Inflammatory macrophage (primary cell): Measurements from ENCODE around the gene SCART1.
"Not testable (repeated sequence)": the region's sequence is repeated elsewhere in the genome, so short reads cannot be mapped to it uniquely, and the experiment has no call there.

Experiments used
- DNase-seq, 2 donors: peaks; one replicate each; pipeline ENCODE4 v3.0.0-alpha.2; 2020 to 2022
- total RNA-seq, 18 experiments: gene quantifications; one replicate each; lab custom pipeline; 2026; ENCODE audit warnings: mixed read lengths in 6 of 18, inconsistent platforms in 2 of 18; lab: John Stamatoyannopoulos, UW

SCART1 gene
- 0 to 1.1 (median 0.16) reads per million in 18 experiments for total RNA-seq

DNA sequence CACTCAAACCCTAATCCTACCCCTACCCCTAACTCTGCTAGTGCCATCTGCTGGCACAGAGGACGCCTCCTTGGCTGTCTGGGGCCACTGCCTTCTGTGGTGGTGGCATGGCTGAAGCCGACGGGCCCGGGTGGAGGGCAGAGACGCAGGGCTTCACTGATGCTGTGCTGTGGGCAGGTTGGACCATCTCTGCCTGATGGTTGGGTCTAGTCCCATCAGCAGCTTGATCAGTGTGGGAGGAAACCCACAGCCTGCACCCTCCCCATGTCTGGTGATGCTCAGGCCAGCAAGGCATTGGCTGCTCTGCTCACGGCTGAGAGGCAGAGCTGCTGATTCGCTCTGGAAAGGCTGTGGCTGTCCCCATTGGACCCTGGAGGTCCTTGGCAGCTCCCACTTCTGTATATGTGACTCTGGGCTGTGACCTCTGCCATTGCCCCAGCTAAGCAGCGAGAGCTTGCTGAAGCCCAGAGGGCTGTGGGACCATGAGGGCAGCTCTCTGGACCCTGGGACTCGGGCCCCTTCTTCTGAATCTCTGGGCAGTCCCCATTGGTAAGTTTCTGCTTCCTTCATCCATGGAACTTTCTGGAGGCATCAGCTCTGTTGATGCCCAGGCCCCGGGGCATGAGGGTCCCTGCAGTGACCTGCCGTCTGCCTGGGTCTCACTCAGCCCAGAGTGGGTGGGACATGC, at the start of gene SCART1:
Gene SCART1 (plus strand): TSS at position 430 of the 688 bp plus-strand sequence. CDS start 53 bp downstream, at position 483.
- no peak for DNase-seq

DNA sequence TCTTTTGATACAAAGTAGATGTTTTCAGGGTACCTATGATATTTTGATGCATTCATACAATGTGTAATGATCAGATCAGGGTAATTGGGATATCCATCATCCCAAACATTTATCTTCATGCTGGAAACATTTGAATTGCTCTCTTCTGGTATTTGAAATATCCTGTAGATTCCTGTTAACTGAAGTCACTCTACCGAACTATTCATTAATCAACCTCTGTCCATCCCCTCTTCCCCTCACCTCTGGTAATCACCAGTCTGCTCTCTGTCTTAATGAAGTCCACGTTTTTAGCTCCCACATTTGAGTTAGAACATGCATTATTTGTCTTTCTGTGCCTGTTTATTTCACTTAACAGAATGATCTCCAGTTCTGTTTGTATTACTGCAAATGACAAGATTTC, 48.5 kb upstream of the SCART1 start:
- no peak for DNase-seq

DNA sequence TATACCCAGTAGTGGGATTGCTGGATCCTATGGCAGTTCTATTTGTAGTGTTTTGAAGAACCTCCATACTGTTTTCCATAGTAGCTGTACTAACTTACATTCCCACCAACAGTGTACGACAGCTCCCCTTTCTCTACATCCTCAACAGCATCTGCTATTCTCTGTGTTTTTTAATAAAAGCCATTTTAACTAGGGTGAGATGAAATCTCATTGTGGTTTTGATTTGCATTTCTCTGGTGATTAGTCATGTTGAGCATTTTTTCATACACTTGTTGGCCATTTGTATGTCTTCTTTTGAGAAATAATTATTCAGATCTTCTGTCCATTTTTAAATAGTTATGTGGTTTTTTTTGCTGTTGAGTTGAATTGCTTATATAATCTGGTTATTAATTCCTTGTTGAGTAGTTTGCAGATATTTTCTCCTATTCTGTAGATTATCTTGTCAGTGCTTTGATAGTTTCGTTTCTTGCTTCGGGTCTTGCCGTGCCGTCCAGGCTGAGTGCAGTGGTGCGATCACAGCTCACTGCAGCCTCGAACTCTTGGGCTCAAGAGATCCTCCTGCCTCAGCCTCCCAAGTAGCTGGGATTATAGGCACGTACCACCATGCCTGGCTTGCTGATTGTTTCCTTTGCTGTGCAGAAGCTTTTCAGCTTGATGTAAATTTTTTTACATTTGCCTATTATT, 47.8 kb upstream of the SCART1 start:
- no peak for DNase-seq

DNA sequence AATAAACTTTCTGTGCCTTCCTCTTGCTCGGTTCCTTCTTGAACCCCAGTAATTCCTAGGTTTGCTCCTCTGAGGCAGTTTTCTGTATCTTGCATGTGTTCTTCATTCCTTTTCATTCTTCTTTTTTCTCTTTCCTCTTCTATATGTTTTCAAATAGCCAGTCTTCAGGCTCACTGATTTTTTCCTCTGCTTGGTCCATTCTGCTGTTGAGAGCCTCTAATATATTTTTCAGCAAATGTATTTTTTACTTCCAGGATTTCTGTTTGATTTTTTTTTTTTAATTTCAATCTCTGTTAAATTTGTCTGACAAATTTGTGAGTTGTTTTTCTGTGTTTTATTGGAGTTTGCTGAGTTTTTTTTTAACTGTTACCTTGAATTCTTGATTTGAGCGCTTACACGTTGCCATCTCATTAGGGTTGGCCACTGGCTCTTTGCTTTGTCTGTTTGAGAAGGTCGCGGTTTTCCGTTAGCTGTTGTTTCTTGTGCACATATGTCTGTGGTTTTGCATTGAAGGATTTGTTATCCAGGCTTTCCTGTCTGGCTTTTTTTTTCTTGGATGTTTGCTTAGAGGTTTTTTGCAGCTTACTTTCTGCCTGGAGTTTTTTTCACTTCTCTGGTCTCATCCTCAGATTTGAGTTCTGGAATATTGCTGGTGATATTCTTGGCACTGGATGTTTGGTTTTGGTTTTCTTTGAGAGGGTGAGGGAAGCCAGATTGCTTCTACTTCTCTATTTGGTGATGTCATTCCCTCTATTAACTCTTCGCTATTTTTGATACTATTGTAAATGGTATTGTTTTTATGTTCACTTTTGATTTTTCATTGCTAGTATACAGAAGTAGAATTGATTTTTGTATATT, 42.0 kb upstream of the SCART1 start:
- DNase-seq, result no peak

DNA sequence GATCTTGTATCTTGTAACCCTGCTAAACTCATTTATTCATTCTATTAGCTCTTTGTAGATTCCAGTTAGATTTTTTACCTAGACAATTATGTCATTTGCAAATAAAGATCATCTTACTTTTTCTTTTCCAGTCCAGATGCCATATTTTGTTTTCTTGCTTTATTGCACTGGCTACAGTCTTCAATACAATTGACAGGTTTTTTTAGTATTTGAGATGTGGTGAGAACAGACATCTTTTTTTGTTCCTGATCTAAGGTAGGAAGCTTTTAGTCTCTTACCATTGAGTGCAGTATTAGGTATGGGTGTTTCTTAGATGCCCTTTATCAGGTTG, 41.4 kb upstream of the SCART1 start:
- DNase-seq, result no peak

DNA sequence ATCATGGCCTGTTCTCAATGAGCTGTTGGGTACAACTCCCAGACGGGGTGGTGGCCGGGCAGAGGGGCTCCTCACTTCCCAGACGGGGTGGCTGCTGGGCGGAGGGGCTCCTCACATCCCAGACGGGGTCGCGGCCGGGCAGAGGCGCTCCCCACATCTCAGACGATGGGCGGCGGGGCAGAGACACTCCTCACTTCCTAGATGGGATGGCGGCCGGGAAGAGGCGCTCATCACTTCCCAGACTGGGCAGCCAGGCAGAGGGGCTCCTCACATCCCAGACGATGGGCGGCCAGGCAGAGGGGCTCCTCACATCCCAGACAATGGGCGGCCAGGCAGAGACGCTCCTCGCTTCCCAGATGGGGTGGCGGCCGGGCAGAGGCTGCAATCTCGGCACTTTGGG, 39.3 kb upstream of the SCART1 start:
- DNase-seq, result not testable (repeated sequence)

DNA sequence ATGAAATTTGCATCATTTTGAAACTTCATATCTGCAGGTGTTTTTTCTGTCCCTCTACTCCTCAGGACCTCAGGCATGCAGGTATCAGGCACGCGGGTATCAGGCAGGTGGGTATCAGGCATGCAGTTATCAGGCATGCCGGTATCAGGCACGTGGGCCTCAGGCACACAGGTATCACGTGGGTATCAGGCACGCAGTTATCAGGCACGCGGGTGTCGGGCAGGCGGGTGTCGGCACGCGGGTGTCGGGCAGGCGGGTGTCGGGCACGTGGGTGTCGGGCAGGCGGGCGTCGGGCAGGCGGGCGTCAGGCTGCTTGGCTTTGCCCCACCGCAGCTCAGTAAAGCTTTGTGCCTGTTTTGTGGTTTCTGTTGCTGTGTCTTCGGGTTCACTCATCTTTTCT, 38.0 kb upstream of the SCART1 start:
- DNase-seq, result no peak

DNA sequence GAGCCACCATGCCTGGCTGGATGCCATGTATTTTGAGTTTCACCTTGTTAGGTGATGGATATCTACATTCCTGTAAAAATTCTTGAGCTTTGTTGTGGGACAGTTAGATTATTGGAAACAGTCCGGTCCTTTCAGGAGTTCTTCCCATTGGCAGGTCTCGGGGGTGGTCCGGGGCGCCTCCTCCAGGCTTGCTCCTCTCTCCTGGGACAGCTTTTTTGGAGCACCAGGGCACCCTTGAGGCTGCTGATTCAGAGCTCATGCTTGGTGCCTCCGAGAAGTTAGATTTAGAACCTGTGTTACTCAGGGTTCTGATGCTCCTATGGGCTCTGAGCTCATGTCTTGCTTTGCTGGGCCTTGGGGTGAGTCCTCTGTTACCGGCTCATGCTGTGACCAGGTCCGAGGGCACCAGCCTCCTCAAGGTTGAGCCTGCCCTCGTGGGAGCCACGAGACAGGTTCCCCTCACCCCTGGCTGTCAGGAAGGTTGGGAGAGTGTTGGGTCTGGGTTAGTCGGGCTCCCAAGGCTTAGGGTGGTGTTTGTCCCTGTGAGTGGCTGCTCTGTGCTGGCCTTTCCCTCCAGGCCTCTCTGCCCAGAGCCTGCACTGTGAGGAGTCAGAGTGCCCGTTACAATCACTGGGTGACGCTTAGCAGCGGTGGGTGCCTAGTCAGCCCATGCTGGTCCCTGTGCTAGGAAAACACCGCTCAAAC, 35.3 kb upstream of the SCART1 start:
- no peak for DNase-seq

DNA sequence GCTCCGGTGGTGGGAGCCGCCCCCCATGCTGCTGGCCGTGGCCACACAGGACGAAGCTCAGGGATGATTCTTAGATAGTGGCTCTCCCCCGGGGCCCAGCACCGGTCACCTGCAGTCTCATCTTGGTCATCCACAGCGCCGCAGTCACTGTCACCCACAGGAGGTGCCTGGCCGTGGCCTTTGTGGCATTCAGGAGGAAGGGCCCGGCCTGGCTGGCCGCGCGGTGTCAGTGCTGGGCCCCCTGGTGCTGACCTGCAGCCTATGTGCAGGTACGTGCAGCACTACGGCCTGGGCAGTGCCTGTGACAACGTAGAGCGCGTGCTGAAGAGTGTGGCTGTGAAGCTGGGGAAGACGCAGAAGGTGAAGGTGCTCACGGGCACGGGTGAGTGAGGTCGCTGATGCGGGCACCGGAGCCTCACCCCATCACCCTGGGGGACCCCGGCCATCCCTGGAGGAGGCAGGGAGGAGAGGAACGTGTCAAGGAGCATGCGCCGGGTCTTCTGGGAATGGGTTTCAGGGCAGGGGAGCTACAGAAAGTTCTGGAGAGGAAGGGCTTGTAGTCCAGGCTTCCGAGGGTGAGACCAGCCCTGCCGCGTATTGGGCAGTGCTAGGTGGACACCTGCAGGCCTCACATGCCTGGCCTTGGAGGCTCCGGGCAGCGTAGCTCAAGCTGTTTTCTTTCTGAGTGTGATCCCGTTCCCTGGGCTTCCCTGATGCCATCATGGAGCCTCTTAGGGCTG, 34.4 kb upstream of the SCART1 start:
- no peak for DNase-seq

DNA sequence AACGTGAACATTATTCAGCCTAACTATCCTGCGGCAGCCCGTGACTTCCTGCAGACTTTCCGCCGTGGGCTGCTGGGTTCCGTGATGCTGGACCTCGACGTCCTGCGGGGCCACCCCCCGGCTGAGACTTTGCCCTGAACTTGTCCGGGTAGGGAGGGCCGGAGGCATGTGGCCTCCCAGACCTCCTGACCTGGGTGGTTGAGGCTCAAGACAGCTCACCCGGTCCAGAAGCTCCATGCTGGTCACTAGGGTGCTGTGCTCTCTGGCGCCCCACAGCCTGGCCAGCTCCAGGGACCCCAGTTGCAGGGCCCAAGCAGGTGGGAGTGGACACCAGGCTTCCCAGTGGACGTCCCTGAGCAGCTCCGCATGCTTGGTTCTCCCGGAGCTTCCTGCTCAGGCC, 33.7 kb upstream of the SCART1 start:
- DNase-seq, result no peak

DNA sequence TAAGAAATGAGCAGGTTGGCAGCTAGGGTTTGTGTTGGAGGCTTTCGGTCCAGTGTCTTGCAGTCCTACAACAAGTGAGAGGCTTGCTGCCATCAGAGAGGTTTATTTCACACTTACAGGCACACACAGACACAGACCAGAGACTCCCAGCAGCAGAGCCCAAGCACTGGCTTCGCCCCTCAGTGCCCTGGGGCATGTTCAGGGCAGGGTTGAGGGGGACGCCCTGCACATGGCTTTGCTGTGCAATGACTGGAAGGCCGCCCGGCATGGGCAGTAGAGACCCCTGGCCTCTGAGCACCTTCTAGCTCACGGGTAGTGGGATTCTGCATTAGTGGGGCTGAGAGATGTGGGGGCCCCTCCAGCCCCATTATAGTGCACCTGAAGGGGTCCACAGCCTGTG, 33.2 kb upstream of the SCART1 start:
- no peak for DNase-seq

DNA sequence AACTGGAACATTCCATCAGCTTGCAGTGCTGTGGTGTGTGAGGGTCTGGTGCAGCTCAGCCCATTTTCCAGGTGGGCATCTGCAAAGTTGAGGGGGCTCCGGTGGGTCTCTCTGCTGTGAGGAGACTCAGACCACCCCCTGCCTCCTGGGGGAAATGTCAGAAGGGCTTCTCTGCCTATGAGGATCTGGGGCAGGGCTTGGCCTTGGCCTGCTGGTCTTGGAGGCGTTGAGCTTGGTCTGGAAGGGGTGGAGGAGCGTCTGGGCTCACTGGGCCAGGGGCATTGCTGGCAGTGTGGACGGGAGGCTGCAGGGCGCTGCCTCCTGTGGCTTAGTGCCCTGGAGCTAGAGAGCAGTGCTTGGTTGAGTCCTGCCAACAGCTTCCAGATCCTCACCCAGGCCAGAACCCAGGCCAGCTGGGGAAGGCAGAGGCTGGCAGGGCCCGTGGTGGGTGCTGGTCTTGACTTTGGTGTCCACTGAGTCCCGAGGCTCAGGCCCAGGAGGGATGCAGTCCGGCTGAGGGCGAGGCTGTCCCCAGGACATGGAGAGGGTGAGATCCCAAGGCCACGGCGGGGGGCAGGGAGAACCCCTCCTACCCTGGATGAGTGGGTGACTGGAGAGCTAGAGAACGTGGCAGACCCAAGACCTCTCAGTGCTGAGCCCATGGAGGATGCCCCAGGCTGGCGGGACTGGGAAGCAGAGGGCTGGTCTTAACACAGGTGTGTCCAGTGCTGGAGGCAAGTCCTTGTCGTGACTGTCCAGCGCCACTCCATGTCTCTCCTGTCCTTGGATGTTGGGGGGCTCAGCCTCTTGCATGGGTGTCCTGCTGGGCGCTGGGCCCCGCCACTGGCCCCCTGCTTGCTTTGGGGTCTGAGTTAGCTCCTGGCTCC, 32.2 kb upstream of the SCART1 start:
- DNase-seq, result no peak

DNA sequence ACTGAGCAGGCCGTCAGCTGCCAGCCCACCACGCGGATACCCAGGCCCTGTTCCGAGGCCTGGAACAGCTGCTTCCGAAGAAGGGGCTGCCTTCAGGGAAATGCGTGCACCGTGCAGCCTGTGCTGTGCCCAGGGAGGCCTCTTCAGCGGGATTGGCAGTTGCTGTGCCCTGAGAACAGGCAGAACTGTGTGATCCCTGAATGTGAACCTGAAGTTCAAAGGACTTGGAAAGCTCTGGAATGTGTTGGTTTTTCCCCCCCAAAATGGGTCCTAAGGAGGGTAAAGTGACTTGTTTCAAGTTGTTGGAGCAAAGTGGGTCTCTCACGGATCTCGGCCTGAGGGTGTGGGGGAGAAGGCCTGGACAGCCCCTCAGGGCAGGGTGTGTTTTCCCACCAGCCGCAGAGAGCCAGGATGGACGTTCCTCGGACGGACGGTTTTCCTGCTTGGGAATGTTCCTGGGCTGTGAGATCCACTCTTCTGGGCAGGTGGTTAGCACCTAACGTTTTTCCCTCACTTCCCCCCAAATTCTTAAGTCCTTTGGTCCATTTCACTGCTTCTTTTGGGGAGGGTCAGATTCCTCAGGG, 31.4 kb upstream of the SCART1 start:
- no peak for DNase-seq

DNA sequence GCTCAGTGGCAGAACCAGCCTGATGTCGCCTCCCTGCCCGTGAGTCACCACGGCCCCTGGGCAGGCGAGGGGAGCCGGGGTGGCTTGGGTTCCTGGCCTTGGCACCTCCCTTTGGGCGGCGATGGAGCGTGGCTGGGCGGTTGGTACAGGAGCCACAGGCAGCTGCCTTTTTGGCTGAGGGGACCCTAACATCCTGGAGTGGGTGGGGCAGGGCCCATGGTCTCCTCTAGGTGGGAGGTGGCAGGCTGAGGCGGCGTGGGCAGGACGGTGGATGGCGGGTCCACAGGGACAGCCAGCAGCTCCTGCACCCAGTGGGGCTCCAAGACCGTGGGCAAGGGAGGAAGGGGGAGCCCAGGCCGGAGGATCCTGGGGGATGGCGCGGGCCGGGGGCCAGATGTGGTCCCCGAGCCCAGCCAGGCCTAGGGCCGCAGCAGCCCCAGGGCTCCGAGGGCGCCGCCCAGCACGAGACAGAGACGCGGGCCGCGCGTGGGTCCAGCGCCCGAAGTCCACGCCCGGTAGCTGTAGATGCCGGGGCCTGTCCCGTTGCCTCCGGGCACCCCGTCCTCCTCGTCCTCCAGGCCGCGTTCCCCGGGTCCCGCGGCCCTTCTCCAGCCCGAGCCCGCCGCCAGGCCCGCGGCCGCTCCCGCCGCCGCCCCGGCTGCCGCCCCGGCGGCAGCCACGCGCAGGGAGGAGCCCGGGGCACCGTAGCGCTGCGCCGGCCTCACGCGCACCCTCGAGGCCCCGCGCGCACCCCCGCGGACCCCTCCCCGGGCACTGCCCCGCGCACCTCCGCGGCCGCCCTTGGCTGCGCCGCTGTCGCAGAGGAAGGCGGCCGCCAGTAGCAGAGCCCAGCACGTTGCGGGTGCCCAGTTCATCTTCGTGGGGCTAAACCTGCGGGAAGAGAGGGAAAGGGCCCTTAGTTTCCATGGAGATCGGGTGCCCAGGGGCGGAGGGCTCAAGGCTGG, 30.7 kb upstream of the SCART1 start:
- DNase-seq, result no peak

DNA sequence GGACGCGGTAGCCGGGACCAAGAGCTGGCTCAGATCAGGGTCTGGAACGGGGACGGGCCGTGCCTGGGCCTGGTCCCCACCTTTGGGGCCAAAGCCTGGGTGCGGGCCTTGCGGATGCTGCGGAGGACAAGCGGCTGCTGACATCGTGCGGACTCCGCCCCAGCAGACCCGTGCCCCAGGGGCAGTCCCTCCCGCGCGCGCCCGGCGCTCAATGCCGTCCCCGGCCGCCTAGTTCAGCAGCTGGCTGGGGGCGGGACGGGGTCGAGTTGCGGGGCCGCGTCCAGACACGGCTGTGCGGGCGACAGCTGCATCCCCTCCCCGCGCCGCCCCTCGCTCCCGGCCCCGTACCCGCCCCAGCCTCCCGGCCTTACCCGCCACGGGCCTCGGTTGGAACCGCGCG, 29.6 kb upstream of the SCART1 start:
- DNase-seq, result not testable (repeated sequence)

DNA sequence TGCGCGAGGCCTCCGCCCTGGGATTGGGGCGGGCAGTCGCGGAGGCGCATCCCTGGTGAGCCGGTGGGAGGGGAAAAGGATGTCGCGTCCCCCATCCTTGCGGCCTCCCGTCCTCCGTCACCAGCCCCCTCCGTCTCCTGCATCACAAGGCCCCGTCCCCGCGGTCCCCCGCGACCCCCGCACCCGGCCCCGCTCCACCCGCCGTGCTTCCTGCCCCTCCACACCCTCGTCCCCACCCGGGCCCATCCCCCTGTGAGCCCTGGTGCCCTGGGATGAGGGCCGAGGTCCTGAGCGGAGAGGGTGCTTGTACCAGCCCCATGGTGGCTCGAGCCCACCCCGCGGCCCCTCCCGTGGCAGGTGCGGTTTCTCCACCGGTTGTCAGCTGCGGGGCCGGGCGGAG, 29.1 kb upstream of the SCART1 start, which contains the start of gene SPRN:
Gene SPRN (minus strand): TSS at position 25 of the 400 bp plus-strand sequence. CDS start 944 bp downstream, outside the sequence.
- DNase-seq, result not testable (repeated sequence)

DNA sequence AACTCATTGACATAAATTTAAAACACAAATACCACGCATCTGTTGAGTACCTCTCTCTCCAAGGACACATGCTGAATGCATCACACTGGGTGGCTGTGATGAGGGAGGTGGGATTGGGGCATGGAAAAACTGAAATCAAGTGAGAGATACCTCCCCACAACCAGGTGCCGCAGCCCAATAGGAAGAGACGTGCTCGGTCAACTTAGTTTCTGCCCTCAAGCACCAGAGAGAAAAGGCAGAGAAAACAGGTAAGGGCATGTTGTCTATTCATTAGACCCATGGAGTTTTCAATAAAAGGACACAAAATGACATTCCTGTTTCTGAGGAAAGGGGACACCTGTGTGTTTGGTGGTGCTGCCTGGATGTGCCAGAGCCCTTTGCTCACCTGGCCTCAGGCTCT, 24.2 kb upstream of the SCART1 start:
- not testable (repeated sequence) for DNase-seq

DNA sequence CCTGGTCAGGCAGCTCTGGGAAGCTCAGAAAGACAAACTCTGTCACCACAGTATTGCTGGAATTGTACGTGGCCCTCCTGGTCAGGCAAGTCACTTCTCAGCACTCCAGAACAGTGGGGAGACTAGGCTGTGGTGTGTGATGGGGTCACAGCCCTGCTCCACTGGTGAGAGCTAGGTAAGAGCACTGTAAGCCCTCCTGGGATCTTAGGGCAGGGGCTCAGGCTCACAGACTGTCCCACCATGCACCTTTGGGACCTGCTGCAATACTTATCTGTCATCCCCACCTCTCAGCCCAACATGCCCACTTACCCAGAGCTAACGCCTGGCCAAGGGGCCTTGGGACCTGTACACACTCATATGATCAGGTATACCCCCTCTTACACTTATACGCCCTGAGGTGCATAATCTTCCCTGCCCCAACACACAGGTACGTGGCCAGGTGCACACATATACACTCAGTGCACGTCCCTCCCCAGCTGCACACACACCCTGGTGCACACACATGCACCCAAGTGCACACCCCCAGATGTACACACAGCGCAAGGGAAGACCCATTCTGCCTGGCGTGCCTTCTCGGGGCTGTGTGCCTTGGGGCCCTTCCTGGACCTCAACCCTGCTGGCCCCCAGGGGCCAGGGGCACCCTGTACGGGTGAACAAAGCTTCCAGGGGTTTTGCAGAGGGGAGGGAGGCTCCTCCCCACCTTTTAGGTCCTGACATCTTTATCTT, 21.7 kb upstream of the SCART1 start:
- DNase-seq, result not testable (repeated sequence)

DNA sequence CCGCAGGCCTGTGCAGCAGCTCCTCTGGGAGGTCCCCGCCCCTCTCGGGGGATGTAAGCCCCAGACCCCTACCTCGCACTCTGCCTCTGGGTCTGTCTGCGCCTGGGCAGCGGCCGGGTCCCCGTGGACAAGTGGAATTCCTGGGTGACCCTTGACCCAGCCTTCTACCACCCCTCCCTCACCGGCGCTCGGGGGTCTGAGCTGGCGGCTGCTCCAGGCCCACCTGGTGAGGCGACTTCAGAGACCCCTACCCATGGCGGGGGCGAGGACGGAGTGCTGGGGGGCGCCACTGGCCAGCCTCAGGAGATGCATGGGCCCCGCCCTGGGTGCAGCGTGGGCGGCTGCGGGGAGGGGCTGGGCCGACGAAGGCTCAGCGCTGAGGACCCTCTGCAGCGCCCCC, 21.0 kb upstream of the SCART1 start:
- DNase-seq, result not testable (repeated sequence)
